ENCODE measurements around the gene SLC47A1.

DNA sequence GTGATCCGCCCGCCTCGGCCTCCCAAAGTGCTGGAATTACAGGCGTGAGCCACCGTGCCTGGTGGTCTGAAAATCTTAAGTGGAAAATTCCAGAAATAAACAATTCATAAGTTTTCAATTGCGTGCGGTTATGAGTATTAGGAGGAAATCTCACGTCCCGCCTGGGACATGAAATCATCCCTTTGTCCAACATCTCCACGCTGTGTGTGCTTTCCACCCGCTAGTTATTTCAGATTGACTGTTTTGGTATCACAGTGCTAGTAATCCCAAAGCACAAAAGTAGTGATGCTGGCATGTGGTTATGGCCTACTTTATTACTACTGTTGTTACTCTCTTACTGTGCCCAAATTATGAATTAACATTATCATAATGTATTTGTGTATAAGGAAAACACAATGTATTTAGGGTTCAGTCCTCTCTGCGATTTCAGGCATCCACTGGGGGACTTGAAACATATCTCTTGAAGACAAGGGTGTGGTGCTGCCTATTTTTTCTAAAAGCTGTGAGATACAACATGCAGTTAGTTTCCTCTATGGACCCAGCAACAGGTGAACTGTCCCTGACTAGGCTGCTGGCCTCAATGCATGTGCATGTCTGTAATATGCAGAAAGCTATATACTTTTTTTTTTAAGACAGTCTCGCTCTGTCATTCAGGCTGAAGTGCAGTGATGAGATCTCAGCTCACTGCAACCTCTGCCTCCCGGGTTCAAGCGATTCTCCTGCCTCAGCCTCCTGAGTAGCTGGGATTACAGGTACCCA, 32.3 kb downstream of the SLC47A1 start:
- TF ChIP-seq CTCF (IDR thresholded peaks at IDR 0.05) (no peak), POLR2A (IDR thresholded peaks at IDR 0.05) (no peak)
